Endodermal cell (in vitro differentiated cells): ENCODE data around the gene SORCS1. TPM values are rescaled to one million over a fixed set of nuclear protein-coding genes. Genes with fewer than 3 reads are reported as not detected.

Experiments used
- DNase-seq: peaks from one replicate; pipeline ENCODE4 v3.0.0-alpha.2; 2017
- H3K27ac ChIP-seq: 2 replicates; pipeline ENCODE4 v1.5.1; 2013; ENCODE audit warnings: mild to moderate bottlenecking, low read depth, low read length, moderate library complexity
- H3K27me3 ChIP-seq: 2 replicates; pipeline ENCODE4 v1.6.1; 2013; ENCODE audit warnings: mild to moderate bottlenecking, low read length, moderate library complexity; ENCODE audit not compliant: insufficient read depth, control insufficient read depth, poor library complexity, severe bottlenecking
- H3K36me3 ChIP-seq: 2 replicates; pipeline ENCODE4 v1.7.0; 2013; ENCODE audit warnings: mild to moderate bottlenecking, low read length, moderate library complexity; ENCODE audit not compliant: control insufficient read depth, insufficient read depth
- H3K4me1 ChIP-seq: one replicate; pipeline ENCODE4 v1.7.0; 2013; ENCODE audit warnings: low read length; ENCODE audit not compliant: control insufficient read depth, insufficient read depth
- H3K4me3 ChIP-seq: 2 replicates; pipeline ENCODE4 v1.5.1; 2013; ENCODE audit warnings: mild to moderate bottlenecking, low read length, moderate library complexity
- H3K9ac ChIP-seq: 2 replicates; pipeline ENCODE4 v1.6.1; 2013; ENCODE audit warnings: mild to moderate bottlenecking, low read length, moderate library complexity; ENCODE audit not compliant: poor library complexity, severe bottlenecking; ENCODE audit errors: extremely low read depth
- H3K9me3 ChIP-seq: 2 replicates; pipeline ENCODE4 v1.6.1; 2013; ENCODE audit warnings: mild to moderate bottlenecking, low read length, moderate library complexity; ENCODE audit not compliant: control insufficient read depth
- H3K27ac Mint-ChIP-seq: 2 replicates; pipeline ENCODE4 v1.8.0; 2020; ENCODE audit warnings: mixed read lengths
- H3K27me3 Mint-ChIP-seq: 2 replicates; pipeline ENCODE4 v1.8.0; 2021; ENCODE audit warnings: mild to moderate bottlenecking, mixed read lengths; ENCODE audit not compliant: insufficient read depth
- H3K36me3 Mint-ChIP-seq: 2 replicates; pipeline ENCODE4 v1.8.0; 2020; ENCODE audit warnings: low read depth, mixed read lengths
- H3K4me1 Mint-ChIP-seq: 2 replicates; pipeline ENCODE4 v1.8.0; 2020; ENCODE audit warnings: mixed read lengths
- H3K4me3 Mint-ChIP-seq: 2 replicates; pipeline ENCODE4 v1.8.0; 2020; ENCODE audit warnings: mild to moderate bottlenecking, moderate library complexity, mixed read lengths
- H3K9me3 Mint-ChIP-seq: 2 replicates; pipeline ENCODE4 v1.8.0; 2020; ENCODE audit warnings: mild to moderate bottlenecking, mixed read lengths
- WGBS, 2 experiments: methylation state at CpG; one replicate each; pipeline versions ENCODE4 v1.1.5 to v1.1.7; 2013; ENCODE audit warnings: missing lambda C conversion rate in 2 of 2, mixed read lengths in 1 of 2; ENCODE audit not compliant: insufficient coverage in 1 of 2, insufficient read length in 1 of 2; 5-methylcytosine and 5-hydroxymethylcytosine counted together
- total RNA-seq, 2 donors: library from RNA; stranded (reverse); fragmentation: NEBNext Ultra II Directional in 1 of 2; extraction: Animal tissue kit (Norgen Biotek cat#: 25700) in 1 of 2; gene quantifications; 2 replicates in 1 of 2; 3 replicates in 1 of 2; pipeline ENCODE4 v1.2.1, GENCODE V29; 2021
- TF ChIP-seq, protein P1 (sequence below): fragments of 200-600 bp; sonication (generic); conservative IDR thresholded peaks from 2 replicates; pipeline ENCODE4 v1.5.0; 2021; ENCODE audit warnings: antibody characterized with exemption, mild to moderate bottlenecking

The SORCS1 gene
- total RNA-seq, 2 donors from 2014 or later, result 57.4 to 79.6 TPM

DNA sequence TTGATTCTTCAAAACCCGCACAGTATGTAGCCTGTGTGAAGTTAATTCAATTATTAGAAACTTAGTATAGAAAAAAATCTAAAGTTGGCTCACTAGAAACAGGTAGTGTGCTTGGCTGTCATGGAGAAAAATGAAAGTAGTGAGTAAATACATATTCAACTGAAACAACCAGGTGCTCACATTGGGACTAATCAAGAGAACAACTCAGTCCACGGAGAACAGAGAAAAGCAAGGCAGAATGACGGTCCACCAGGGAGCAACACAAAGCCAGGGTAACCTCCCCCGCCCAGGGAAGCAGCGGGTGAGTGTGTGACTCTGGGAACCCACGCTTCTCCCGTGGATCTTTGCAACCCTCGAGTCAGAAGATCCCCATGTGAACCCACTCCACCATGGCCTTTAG lies 300.5 kb downstream of the SORCS1 start:
- Mint-ChIP-seq H3K4me1 (peaks cover 6% of the 10 kb centered on the region), H3K36me3 (no peaks in the 10 kb centered on the region), H3K9me3 (peaks cover 1% of the 10 kb centered on the region), H3K4me3 (no peak overlapping the region), H3K27ac (no peak overlapping the region), H3K27me3 (peaks cover 2% of the 10 kb centered on the region)
- H3K4me3 ChIP-seq, result no peak overlapping the region
- H3K9ac ChIP-seq, result no peak overlapping the region
- H3K4me1 ChIP-seq, result no peaks in the 10 kb centered on the region
- H3K9me3 ChIP-seq, result no peaks in the 10 kb centered on the region
- TF ChIP-seq, protein P1, sequence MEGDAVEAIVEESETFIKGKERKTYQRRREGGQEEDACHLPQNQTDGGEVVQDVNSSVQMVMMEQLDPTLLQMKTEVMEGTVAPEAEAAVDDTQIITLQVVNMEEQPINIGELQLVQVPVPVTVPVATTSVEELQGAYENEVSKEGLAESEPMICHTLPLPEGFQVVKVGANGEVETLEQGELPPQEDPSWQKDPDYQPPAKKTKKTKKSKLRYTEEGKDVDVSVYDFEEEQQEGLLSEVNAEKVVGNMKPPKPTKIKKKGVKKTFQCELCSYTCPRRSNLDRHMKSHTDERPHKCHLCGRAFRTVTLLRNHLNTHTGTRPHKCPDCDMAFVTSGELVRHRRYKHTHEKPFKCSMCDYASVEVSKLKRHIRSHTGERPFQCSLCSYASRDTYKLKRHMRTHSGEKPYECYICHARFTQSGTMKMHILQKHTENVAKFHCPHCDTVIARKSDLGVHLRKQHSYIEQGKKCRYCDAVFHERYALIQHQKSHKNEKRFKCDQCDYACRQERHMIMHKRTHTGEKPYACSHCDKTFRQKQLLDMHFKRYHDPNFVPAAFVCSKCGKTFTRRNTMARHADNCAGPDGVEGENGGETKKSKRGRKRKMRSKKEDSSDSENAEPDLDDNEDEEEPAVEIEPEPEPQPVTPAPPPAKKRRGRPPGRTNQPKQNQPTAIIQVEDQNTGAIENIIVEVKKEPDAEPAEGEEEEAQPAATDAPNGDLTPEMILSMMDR, result no peak
- no peaks in the 10 kb centered on the region for H3K27me3 ChIP-seq
- WGBS, 2 experiments, result 94 to 100% methylated on average over 7 to 8 of the region's 8 CpGs
- no peaks in the 10 kb centered on the region for H3K36me3 ChIP-seq
- H3K27ac ChIP-seq, result no peak overlapping the region
- DNase-seq, result no peak

DNA sequence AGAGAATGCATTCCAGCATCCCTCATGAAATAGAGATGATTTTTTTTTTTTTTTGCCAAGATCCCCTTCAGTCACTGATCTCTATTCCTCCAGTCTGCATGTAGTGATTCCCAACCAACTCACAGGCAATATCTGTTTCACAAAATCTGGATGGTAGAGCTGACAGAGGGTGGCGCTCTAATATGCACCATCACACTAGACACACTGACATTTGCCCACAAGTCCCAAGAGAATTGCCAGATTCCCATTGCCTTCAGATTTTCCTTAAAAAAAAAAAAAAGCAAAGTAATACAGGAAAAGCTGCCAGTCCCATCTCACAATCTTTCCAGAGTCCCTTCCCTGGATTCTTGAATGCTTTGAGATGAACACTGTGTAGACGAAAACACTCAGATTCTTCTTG lies 301.0 kb downstream of the SORCS1 start:
- TF ChIP-seq, protein P1, result peak; percentile 72
- Mint-ChIP-seq H3K36me3 (no peaks in the 10 kb centered on the region), H3K4me1 (peaks cover 10% of the 10 kb centered on the region), H3K4me3 (no peak overlapping the region), H3K27ac (no peak overlapping the region), H3K9me3 (peaks cover 1% of the 10 kb centered on the region), H3K27me3 (no peaks in the 10 kb centered on the region)
- peak; percentile 65 for DNase-seq
- Histone ChIP-seq H3K36me3 (no peaks in the 10 kb centered on the region), H3K4me3 (no peak overlapping the region), H3K27me3 (no peaks in the 10 kb centered on the region), H3K4me1 (no peaks in the 10 kb centered on the region), H3K9me3 (no peaks in the 10 kb centered on the region), H3K27ac (no peak overlapping the region), H3K9ac (no peak overlapping the region)
- WGBS, 2 experiments, result 91% methylated on average over 2 of the region's 2 CpGs; no CpG with 5 or more reads in 1 of the 2 experiments

DNA sequence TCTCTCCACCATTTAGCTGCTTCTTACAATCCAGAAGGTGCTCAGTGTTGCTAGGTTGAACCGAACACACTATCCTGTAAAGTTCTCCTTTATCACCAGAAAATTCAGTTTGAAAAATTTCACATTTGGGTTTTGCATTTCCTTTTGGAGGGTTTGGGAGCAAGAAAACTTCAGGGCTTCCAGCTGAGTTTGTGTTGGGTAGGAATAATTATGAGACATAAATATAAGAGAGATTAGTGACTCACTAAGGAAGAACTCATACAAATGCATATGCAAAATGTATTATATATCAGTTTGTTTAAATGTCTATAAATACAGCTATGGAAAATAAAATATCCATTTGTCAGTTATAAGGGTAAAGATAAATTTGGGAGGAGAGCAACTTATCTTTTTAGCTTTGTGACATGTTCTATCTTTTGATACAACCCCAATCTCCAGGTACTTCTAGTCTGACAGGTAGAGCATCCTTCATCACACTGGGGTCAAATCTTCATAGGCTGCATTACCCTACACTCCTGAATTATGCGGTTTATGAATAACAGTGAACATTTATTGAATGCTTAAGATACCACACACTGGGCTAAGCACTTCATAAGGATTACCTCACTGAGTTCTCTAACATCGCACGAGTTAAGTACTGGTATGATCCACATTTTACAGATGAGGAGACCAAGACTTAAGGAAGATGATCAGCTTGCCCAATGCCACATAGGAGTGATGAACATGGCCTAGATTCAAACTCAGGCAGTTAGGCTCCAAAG lies 304.4 kb downstream of the SORCS1 start:
- TF ChIP-seq, protein P1, result no peak
- Histone ChIP-seq H3K36me3 (peaks cover 6% of the 10 kb centered on the region), H3K4me1 (no peaks in the 10 kb centered on the region), H3K9ac (no peak overlapping the region), H3K27me3 (no peaks in the 10 kb centered on the region), H3K4me3 (no peak overlapping the region), H3K27ac (no peak overlapping the region), H3K9me3 (peaks cover 13% of the 10 kb centered on the region)
- 93 to 100% methylated on average over 3 to 4 of the region's 4 CpGs for WGBS, 2 experiments
- Mint-ChIP-seq H3K36me3 (peaks cover 3% of the 10 kb centered on the region), H3K4me3 (no peak overlapping the region), H3K9me3 (peaks cover 5% of the 10 kb centered on the region), H3K27me3 (no peaks in the 10 kb centered on the region), H3K4me1 (peaks cover 6% of the 10 kb centered on the region), H3K27ac (no peak overlapping the region)
- no peak for DNase-seq
